Stimulated activated CD4-positive, alpha-beta T cell treated with anti-CD3 and anti-CD28 coated beads, Interleukin-15, amount 100 ng/mL, for 24 hours (primary cell): ENCODE results near the gene DMPK.
A peak's percentile ranks its signal among the peaks of the same experiment; 100 is the strongest.

Experiments used
- DNase-seq: peaks from one replicate; pipeline ENCODE4 v3.0.0-alpha.2; 2020

Gene DMPK, protein sequence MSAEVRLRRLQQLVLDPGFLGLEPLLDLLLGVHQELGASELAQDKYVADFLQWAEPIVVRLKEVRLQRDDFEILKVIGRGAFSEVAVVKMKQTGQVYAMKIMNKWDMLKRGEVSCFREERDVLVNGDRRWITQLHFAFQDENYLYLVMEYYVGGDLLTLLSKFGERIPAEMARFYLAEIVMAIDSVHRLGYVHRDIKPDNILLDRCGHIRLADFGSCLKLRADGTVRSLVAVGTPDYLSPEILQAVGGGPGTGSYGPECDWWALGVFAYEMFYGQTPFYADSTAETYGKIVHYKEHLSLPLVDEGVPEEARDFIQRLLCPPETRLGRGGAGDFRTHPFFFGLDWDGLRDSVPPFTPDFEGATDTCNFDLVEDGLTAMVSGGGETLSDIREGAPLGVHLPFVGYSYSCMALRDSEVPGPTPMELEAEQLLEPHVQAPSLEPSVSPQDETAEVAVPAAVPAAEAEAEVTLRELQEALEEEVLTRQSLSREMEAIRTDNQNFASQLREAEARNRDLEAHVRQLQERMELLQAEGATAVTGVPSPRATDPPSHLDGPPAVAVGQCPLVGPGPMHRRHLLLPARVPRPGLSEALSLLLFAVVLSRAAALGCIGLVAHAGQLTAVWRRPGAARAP

DNA sequence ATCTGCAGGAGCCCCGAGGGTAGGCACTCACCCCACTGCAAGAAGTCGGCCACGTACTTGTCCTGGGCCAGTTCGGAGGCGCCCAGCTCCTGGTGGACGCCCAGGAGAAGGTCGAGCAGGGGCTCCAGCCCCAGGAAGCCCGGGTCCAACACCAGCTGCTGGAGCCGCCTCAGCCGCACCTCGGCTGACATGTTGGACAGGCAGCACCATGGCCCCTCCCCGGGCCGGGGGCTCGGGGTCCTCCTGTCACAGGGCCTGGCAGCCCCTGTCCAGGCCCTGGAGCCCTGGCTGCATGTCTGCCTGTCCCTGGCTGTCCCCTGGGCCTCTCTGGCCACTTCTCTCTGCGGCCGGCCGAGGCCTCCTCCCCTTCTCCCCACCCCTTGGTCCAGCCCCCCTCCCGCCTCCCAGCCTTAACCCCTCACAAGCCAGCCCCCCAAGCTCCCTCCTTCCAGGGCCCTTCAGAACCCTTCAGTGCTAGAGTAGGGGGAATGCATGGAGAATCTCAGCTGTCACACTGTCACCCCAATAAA lies at the start of gene DMPK:
TSS of gene DMPK (minus strand) at position 329 of the 530 bp plus-strand sequence. CDS start at position 191, 138 bp downstream.
- DNase-seq, result no peak

DNA sequence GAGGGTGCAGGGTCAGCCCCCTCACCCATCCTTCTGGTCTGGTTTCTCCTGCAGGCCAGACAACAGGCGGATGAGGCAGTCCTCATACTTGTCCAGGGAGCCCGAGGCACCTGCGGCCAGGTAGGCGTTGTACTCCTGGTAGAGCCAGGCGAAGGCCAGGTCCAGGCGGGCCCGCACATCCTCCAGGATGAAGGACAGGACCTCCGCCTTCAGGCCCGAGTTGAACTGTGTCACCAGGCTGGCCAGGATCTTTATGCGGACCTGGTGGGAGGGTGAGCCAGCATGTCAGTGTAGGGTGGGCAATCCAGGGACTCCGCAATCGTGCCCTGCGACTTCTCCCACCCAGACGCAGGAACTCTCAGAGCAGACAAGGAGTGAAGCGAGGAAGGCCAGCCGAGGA lies 46.7 kb upstream of the DMPK start:
- DNase-seq, result no peak

DNA sequence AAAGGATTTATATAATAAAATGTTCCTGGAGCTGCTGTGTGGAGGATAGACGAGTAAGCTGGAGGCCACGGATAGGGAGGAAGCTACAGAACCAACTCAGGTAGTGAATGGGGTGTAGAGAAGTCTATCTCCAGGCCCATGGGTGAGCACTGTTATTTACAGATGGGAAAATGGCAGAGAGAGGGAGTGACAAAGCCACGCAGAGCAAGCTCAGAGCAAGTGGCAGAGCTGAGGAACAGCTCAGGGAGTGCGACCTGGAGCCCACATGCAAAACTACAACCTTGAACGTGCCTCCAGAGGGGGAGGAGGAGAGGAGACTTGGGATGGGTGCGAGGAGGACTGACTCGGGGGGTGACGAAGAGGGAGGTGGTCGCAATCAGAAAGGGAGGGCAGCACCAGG lies 46.2 kb upstream of the DMPK start:
- DNase-seq, result no peak

DNA sequence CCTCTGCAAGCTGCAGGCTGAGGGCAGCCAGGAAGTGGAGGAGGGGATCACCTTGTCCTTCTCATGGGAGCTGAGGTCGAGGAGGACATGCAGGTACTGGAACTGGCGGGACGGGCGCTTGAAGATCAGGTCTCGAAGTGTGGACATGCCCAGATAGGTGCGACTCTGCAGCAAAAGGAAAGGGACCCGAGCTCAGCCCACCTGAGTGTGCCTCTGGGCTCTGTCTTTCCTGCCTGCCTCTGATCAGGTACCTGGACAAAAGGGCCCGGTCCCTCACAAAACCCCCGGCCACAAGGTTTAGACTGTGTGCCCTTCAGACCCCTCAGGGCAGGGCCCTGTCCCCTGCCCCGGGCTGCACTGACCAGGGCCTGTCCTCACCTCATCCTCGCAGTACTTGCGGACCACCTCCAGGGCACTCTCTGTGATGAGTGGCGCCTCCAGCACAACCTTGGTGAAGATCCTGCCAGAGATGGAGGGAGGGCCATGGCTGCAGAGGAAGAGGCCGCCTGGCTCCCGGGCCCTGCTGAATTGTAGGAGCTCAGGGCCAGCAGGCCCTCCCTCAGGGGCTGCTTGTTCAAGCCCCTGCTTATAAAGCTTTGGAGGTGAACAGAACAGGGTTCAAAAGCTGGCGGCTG lies 45.3 kb upstream of the DMPK start:
- no peak for DNase-seq

DNA sequence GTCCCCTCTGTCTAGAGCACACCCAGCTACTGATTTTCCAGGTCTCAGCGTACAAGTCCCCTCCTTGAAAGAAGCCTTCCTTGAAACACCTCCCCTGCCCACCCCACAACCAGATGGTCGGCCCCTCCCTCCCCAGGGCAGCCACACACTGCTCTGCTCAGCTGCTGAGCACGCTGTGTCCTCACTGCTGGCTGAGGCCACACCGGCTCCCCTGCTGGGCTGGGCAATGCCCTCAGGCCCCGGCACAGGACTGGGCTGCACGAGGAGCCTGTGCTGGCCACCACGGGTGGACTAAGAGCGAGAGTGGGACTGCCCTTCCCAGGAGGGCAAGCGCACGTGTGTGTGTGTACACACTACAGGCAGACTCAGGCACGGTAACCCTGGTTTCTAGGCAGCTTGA lies 44.6 kb upstream of the DMPK start:
- DNase-seq, result no peak

DNA sequence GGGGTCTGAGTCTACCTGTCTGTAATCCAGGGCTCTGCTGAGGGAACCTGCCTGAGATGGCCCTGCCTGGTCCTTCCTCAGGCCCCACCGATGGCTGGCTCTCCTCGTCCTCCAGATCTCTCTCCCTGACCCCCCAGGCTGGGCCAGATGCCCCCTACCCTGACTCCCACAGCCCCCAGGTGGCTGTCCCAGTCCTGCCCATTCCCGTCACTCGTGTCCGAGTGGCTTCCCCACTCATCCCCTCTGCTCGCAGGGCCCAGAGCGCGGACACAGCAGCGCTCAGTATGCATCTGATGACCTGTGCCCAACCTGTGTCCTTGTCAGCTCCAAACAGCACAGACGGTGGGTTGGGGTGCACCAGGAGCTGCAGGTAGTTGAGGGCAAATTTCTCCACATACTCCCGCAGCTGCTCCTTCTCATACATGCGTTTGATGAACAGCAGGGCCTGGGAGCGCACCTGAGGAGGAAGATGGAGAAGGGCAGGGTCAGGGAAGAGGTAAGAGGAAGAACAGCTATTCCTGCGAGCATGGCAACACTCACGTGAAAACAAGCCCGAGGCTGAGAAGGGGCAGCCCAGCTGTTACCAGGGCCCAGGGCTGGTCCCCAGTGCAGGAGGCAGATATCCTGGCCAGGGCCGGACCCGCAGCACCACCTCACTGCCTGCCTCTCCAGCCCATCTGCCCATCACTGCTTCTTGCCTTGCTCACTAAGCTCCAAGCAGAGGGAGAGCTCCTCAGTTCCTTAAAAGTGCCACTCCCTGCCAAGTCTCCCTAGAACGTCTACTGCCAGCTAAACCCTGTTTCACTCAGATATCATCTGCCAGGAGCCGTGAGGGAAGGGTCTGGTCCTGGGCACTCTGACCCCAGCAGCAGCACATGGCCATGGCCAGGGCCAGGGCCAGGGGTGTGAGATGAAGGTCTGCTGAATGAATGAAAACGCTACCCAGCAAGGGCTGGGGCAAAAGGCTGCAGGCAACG lies 43.9 kb upstream of the DMPK start:
- no peak for DNase-seq

DNA sequence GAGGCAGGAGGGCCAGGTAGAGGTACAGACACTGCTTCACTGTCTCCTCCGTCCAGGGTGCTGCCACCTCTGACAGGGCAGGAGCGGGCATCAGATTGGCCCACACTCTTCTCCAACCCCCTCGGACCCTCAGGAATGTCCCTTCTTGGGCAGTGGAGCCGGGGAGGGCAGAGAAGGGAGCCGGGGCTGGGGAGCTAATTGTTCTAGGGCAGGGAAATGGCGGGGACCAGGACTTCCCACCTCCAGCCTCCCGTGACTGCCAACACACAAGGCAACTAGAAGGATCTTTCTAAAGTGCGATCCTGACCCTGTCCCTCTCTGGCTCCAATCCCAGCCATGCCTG lies 42.9 kb upstream of the DMPK start:
- no peak for DNase-seq

DNA sequence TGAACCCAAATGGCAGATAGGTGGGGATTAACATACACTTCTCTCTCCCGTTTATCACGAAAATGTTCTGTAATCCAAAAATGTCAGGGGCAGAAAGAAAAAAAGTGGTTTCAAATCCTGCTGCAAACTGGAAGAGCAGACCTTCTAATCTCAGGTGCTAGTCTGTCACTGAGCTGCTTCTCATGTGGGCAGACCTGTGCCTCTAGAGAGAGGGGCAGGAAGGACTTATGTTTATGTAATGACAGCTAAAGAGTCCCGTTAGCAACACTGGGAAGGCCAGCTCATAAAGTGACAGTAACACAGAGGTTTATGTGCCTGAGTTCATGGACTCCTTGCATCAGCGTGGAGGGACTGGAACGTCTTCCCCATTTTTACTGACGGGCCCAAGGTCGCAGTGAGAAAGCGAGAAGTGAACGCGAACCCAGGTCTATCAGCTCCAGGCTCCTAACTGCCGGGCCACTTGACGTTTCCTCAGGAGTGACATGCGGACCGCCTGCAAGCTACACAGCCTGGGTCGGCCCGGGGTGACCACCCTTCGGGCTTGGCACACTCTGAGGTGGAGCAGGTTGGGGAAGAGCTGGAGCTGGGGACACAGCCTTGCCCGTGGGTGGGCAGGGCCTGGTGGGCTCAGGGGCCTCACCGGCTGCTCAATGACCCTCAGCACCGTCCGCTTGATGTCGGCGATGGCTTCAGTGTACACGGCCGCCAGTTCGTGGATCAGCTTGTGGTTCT lies 42.4 kb upstream of the DMPK start:
- DNase-seq, result no peak

DNA sequence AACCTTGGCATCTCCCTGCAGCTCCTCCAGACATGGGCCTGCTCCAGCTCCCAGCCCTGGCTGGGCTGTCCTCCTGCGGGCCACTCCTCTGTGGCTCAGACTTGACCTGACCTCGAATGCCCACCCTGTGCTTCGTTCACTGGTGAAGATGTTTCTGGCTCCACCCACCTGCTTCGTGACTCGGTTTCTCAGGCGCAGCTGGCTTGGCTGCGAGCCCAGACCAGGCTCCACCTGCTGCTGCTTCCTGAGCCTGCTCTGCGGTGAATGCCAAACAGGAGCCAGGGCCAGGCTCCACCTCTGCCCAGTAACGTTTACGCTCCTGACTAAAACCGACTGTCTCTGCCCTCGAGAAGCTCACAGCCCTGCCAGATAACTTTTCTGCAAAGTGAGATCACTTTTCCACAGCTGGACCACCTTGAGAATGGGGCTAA lies 41.8 kb upstream of the DMPK start:
- DNase-seq, result no peak

DNA sequence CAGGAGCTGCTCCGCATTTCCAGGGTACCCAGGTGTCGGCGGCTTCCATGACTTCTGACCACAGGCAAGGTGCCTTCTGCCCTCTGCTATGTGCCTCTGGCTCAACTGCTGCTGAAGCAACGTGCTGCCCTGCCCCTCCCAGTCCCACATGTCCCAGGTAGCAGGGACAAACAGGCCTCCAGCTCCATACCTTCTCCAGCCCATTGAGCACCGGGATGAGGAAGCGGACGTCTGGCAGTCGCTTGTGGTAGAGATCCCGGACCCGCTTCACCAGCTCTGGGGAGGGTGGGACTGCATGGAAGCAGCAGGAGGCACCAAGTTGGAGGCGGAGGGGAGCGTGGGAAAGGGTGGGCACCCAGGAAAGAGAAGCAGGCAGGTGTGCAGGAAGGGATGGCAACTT lies 40.9 kb upstream of the DMPK start:
- DNase-seq, result no peak

DNA sequence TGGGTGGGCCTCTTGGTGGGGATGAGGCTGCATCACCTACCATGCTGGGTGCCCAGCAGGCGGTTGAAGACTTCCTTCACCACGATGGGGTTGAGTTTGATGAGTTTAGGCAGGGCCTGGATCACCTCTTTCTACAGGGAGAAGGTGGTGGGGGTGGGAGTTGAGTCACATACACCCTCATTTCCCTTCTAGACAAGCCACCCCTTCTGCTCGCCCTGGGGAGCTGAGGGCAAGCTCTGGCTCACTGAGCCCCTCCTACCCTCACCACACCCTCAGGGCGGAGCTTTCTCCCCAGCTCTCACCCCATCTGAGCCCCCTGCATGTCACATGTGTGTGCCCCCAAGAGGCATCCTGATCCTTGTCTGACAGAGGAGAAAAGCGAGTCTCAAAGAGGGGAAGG lies 40.4 kb upstream of the DMPK start:
- DNase-seq, result no peak

DNA sequence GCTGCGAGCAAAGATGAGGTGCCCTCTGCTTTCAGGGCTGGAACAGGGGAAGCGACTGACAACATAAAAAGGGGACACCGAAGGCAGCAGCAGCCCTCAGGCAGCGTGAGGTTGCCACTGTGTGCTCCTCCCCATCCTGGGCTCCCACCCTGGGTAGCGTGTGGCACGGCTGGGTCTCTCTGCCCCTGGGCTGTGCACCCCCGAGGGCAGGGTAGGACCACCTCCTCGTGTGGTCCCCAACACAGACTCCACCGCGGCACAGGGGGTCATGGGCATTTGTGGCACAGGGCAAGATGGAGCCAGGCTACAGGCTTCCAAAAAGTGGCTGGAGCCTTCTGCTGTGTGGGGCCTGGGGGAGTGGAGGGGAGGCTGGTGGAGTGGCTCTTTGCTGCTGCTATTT lies 39.3 kb upstream of the DMPK start:
- DNase-seq, result no peak

DNA sequence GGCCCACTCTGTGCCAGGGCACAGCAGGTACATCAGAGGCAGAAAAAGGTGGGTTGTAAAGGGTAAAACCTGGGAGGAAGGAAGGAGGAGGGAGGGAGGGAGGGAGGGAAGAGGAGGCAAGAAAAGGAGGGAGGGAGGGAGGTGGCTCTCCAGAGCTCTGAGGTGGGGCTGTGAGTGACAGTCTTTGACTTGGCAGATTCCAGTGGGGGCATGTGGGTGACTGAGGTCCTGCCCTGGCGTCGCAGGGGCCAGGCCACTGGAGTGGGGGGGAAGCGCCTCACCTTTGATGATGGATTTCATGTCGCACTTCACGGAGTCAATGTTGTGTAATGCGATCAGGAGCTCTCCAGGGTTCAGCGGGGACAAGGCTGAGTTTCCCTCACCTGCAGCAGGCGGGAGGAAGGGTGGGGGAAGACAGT lies 38.8 kb upstream of the DMPK start:
- no peak for DNase-seq

DNA sequence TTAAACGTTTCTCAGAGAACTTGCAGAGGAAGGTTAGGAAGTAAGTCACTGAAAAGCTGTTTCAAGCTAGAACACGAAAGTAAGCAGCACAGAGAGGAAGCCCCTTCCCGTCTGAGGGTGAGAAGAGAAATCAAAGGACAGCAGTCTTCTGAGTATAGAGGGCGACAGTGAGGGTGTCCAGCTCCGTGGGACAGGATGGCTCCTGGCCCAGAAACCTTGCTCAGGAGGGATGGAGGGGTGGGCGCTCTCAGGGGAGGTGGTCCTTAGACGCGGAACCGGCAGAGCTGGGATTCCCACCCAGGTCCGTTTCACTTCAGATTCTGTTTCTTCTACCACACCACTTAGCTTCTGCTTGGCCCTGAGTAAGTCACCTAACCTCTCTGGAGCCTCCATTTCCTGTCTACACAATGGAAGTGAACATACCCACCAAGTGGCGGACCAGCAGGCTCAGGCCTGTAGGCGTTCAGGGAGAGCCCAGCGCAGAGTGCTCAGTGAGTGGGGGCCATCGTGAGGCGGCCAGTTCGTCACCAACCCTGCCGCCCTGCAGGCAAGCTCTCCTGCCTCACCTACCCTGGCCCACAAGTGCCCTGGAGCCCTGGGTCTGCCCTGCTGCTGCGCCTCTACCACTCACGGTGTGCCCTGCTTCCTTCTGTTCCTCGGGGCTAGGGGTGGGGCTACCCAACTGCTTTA lies 38.3 kb upstream of the DMPK start:
- DNase-seq, result no peak

DNA sequence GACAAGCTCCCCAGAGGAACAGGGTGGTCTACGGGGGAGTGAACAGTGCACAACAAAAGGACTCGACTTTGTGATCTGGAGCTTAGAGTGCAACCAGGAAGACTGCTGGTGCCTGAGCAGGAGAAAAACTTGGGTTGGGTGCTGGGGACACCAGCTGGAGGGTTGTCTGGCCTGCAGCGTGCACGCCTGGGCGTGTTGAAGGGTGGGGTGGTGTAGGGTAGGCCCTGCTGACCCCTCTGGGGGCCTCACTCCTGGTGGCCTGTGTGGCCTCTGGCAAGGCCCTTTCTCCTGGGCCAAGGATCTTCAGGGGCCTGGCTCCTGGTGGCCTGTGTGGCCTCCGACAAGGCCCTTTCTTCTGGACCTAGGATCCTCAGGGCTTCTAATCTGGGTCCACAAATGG lies 37.5 kb upstream of the DMPK start:
- no peak for DNase-seq

DNA sequence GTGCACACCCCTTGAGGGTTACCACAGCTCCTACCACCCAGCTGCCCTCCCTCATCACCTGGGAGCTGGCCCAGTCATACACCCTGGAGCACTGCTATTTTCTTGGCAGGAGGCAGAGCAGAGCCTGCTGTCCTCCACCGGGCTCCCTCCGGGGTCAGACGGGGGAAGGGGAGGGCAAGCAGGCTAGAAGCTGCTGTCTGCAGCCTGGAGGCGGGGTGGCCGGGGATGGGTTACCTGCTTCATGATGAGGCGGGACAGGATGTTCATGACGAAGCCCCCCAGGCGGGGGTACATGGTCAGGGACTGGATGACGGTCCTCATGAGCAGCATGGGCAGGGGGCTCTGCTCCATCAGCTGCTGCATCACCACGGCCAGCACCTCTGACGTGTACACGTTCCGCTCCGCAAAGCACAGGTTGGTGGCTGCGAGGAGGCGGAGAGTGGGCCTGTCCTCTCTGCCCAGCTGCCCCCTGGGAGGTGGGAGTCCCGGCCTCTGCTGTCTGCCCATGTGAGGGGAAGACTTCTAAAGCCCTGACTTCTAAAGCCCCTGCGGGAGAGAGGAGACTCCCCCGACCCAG lies 35.5 kb upstream of the DMPK start:
- DNase-seq, result no peak

DNA sequence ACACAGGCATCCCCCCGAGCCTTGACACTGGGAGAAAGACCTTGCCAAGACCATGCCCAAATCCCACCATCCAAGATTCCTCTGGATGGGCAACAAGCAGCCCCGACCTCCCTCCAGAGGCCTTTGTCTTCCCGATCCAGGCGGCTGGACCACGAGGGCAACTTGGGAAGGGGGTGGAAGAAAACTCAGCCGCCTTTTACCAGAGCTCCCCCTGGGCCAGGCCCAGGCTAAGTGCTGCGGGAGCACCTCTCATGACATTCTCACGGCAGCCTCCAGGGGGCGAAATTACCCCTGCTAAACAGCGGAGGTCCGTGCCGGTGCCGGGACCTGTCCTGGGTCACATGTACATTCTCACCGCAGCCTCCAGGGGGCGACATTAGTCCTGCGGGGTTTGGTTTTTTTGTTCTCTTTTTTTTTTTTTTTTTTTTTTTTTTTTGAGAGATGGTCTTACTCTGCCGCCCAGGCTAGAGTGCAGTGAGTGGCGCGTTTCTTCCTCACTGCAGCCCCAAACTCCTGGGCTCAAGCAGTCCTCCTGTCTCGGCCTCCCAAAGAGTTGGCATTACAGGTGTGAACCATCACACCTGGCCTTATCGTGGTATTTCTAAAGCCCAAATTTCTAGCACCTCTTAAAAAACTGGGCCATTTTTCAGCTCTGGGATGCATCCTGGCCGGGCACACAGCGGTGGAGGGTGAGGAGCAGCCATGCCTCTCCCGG lies 34.9 kb upstream of the DMPK start:
- DNase-seq, result peak; percentile 98

DNA sequence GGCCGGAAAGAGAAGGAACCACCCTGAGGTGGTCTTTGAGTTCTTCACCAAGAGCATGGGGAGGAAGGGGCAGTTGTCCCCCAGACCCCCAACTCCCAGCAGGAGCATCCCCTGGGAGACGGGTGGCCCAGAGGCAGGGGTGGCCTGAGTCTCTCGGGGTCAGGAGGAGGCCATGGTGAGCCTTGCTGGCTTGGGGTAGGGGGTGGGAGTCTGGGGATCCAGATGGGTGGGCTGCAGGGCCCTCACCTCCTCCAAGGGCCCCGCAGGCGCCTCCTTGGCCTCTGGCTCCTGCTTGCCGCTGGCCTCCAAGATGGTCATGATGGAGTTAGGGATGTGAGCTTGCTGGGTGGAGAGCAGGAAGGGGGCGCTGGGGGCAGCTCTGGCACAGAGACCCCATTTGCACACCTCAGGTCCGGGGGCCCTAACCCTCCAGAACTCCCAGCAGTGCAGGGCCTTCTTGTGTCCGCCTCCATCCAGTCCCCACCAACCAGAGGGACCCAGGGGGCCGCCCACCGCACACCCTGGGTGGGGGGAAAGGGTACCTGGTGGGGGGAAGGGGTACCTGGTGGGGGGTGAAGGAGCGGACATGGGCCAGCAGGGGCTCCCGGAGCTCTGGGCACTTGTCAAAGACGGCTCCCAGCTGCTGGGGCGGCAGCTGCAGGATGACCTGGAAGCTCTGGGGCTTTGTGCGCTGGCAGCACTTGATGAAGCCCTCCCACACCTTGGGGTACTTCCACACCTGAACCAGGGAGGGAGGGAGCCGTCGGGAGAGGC lies 34.1 kb upstream of the DMPK start:
- no peak for DNase-seq

DNA sequence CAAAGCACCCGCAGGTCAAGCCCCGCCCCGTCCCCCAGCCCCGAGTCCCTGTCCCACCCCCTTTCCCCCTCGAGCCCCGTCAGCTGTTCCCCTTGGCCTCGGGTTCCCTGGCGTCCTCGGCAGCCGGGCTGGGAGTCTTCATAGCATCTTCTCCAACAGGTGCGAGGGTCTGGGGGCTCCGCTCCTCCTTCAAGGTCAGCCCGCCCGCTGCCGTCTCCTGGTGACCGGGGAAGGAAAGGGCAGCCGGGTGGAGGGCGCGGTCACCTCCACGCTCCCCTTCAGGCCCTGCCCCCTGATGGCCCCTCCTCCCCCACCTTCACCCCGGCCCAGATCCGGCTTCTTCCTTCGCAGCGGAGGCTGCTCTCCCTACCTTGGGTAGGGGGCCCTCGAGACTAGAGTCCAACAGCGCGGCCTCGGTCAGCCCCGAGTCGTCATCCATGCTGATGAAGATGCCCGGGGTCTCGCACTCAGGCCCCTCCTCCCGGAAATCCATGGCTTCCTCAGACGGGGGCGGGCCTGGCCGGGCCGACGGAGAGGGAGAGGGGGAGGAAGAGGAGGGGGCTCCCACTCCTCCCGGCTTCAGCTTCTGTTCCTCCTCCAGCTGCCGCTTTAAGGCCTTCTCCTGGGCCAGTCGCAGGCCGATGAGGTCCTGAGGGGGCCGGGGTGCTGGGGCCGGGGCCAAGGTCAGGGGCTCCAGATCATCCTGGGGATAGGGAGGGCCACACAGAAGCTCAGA lies 33.4 kb upstream of the DMPK start:
- no peak for DNase-seq
